Smooth muscle cell (in vitro differentiated cells): ENCODE data around the gene SLC1A6. TPM values are rescaled to one million over a fixed set of nuclear protein-coding genes. Genes with fewer than 3 reads are reported as not detected.

Experiments used
- DNase-seq: peaks from one replicate; lab custom pipeline; 2025; ENCODE audit not compliant: unreplicated experiment; lab: John Stamatoyannopoulos, UW
- H2AFZ ChIP-seq: fragments of 200-600 bp; sonication (generic); 2 replicates; pipeline ENCODE4 v1.6.0; 2016; ENCODE audit warnings: antibody characterized with exemption, low read depth, mild to moderate bottlenecking
- H3F3A ChIP-seq: fragments of 200-600 bp; sonication (generic); 2 replicates; pipeline ENCODE4 v1.6.0; 2017; ENCODE audit warnings: antibody characterized with exemption, low read depth
- H3K27ac ChIP-seq: fragments of 200-600 bp; sonication (generic); 2 replicates; pipeline ENCODE4 v1.5.1; 2016; ENCODE audit warnings: low read depth, mild to moderate bottlenecking
- H3K27me3 ChIP-seq: fragments of 200-600 bp; sonication (generic); 2 replicates; pipeline ENCODE4 v1.6.1; 2016; ENCODE audit warnings: low read depth, mild to moderate bottlenecking
- H3K36me3 ChIP-seq: fragments of 200-600 bp; sonication (generic); 2 replicates; pipeline ENCODE4 v1.5.1; 2016; ENCODE audit warnings: low read depth
- H3K4me1 ChIP-seq: fragments of 200-600 bp; sonication (generic); 2 replicates; pipeline ENCODE4 v1.5.1; 2016; ENCODE audit warnings: low read depth
- H3K4me2 ChIP-seq: fragments of 200-600 bp; sonication (generic); 2 replicates; pipeline ENCODE4 v1.6.0; 2016; ENCODE audit warnings: mild to moderate bottlenecking
- H3K4me3 ChIP-seq: fragments of 200-600 bp; sonication (generic); 2 replicates; pipeline ENCODE4 v1.5.1; 2016; ENCODE audit warnings: mild to moderate bottlenecking
- H3K79me2 ChIP-seq: fragments of 200-600 bp; sonication (generic); 2 replicates; pipeline ENCODE4 v1.6.0; 2016; ENCODE audit warnings: low read depth, mild to moderate bottlenecking
- H3K9ac ChIP-seq: fragments of 200-600 bp; sonication (generic); 2 replicates; pipeline ENCODE4 v1.6.0; 2016; ENCODE audit warnings: low read depth
- H3K9me3 ChIP-seq: fragments of 200-600 bp; sonication (generic); replicated peaks from 2 replicates; pipeline ENCODE4 v1.5.1; 2016; ENCODE audit warnings: low read depth
- H4K20me1 ChIP-seq: fragments of 200-600 bp; sonication (generic); 2 replicates; pipeline ENCODE4 v1.6.0; 2016; ENCODE audit warnings: low read depth
- WGBS: methylation state at CpG from one replicate; pipeline ENCODE4 v1.1.7; 2016; ENCODE audit warnings: low lambda C conversion rate; 5-methylcytosine and 5-hydroxymethylcytosine counted together
- polyA plus RNA-seq: library from polyadenylated mRNA; unstranded; fragments of >200 nt; fragmentation: Nextera tagmentation; extraction: Ambion mirVana; gene quantifications from 2 replicates; pipeline ENCODE4 v1.2.1, GENCODE V29; 2016
- total RNA-seq: library from RNA; depleted of rRNA; stranded (reverse); fragments of >200 nt; gene quantifications from 2 replicates; pipeline ENCODE4 v1.2.3, GENCODE V29; 2014
- TF ChIP-seq, protein P1 (sequence below): fragments of 200-600 bp; sonication (generic); IDR thresholded peaks from 2 replicates; pipeline ENCODE4 v1.5.1; 2017; ENCODE audit warnings: borderline replicate concordance, mild to moderate bottlenecking, antibody characterized with exemption; ENCODE audit not compliant: insufficient read depth, poor library complexity, severe bottlenecking

The SLC1A6 gene
- total and polyA plus RNA-seq, 2 experiments from 2014 or later: 2.4 to 20.9 TPM

- WGBS: 83% methylated on average over 5 of the region's 5 CpGs
- no peaks in the 10 kb centered on the region for H4K20me1 ChIP-seq
- TF ChIP-seq, protein P1, sequence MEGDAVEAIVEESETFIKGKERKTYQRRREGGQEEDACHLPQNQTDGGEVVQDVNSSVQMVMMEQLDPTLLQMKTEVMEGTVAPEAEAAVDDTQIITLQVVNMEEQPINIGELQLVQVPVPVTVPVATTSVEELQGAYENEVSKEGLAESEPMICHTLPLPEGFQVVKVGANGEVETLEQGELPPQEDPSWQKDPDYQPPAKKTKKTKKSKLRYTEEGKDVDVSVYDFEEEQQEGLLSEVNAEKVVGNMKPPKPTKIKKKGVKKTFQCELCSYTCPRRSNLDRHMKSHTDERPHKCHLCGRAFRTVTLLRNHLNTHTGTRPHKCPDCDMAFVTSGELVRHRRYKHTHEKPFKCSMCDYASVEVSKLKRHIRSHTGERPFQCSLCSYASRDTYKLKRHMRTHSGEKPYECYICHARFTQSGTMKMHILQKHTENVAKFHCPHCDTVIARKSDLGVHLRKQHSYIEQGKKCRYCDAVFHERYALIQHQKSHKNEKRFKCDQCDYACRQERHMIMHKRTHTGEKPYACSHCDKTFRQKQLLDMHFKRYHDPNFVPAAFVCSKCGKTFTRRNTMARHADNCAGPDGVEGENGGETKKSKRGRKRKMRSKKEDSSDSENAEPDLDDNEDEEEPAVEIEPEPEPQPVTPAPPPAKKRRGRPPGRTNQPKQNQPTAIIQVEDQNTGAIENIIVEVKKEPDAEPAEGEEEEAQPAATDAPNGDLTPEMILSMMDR: no peak
- no peak overlapping the region for H3K9ac ChIP-seq
- H3K4me3 ChIP-seq: no peak overlapping the region
- no peak overlapping the region for H3K4me2 ChIP-seq
- H3K36me3 ChIP-seq: no peaks in the 10 kb centered on the region
- no peak overlapping the region for H2AFZ ChIP-seq
- no peak for DNase-seq
- H3K79me2 ChIP-seq: no peaks in the 10 kb centered on the region
- no peaks in the 10 kb centered on the region for H3F3A ChIP-seq
- no peak overlapping the region for H3K27ac ChIP-seq
- peaks cover 14% of the 10 kb centered on the region for H3K27me3 ChIP-seq
- H3K9me3 ChIP-seq: no peaks in the 10 kb centered on the region
- H3K4me1 ChIP-seq: no peaks in the 10 kb centered on the region
These were observed 5.5 kb upstream of the SLC1A6 start for GRCh38 chr19:14985133-14985532.

DNA sequence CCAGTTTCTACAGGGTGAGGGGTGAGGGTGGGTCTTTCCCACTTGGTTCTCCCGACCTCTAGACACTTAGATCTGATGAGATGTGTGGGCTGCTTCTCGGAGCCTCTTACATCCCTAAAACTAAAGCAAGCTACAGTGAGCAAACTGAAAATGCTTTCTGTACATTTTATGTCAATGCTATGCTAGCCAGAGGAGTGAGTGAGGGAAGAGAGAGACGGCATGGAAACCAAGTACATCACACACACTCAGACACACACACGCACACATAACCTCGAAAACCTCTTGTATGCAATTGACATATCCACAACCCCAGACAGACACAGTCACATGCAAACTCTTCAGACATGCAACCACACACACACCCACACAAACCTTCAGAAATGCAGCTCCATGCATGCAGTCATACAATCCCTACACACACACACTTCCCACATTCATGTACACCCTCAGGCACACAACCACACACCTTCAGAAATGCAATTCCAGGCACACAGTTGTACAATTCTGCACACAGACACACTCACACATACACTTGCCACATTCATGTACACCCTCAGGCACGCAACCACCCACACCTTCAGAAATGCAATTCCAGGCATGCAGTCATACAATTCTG lies 1.4 kb downstream of the SLC1A6 start:
- Histone ChIP-seq H3K4me3 (no peak overlapping the region), H4K20me1 (no peaks in the 10 kb centered on the region), H3K27ac (no peak overlapping the region), H3F3A (no peaks in the 10 kb centered on the region), H3K4me2 (peak overlapping the region; percentile 78), H3K79me2 (no peaks in the 10 kb centered on the region), H3K36me3 (no peaks in the 10 kb centered on the region), H3K4me1 (no peaks in the 10 kb centered on the region), H3K27me3 (peaks cover 39% of the 10 kb centered on the region), H3K9me3 (no peaks in the 10 kb centered on the region), H2AFZ (no peak overlapping the region), H3K9ac (no peak overlapping the region)
- no peak for DNase-seq
- TF ChIP-seq, protein P1: no peak
- 70% methylated on average over 6 of the region's 6 CpGs for WGBS

- H3F3A ChIP-seq: no peaks in the 10 kb centered on the region
- H3K9ac ChIP-seq: no peak overlapping the region
- H3K4me3 ChIP-seq: no peak overlapping the region
- TF ChIP-seq, protein P1: no peak
- DNase-seq: no peak
- no peaks in the 10 kb centered on the region for H3K4me1 ChIP-seq
- 78% methylated on average over 5 of the region's 5 CpGs for WGBS
- no peaks in the 10 kb centered on the region for H3K36me3 ChIP-seq
- no peak overlapping the region for H3K4me2 ChIP-seq
- H3K27ac ChIP-seq: no peak overlapping the region
- H4K20me1 ChIP-seq: no peaks in the 10 kb centered on the region
- no peaks in the 10 kb centered on the region for H3K9me3 ChIP-seq
- no peaks in the 10 kb centered on the region for H3K79me2 ChIP-seq
- H3K27me3 ChIP-seq: peaks cover 39% of the 10 kb centered on the region
- no peak overlapping the region for H2AFZ ChIP-seq
These were observed 2.5 kb downstream of the SLC1A6 start for GRCh38 chr19:14977128-14977527.

DNA sequence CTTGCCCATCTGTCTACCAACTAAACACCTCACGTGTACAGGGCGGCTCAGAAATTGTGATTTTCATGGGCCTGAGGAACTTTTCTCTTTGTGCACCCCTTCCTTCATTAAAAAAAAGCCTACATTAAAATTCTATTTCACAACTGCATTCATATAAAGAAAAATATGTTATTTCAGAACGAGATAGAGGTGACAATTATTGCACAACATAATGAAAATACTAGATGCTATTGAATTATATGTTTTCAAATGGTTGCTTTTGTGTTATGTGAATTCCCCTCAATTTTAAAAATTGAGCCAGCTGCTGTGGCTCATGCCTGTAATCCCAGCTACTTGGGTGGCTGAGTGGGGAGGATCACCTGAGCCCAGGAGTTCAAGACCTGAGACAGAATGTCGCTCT lies 5.2 kb downstream of the SLC1A6 start:
- TF ChIP-seq, protein P1: no peak
- Histone ChIP-seq H3K9me3 (no peaks in the 10 kb centered on the region), H3K36me3 (no peaks in the 10 kb centered on the region), H3K27ac (no peak overlapping the region), H2AFZ (no peak overlapping the region), H4K20me1 (no peaks in the 10 kb centered on the region), H3F3A (no peaks in the 10 kb centered on the region), H3K9ac (no peak overlapping the region), H3K79me2 (no peaks in the 10 kb centered on the region), H3K27me3 (peaks cover 18% of the 10 kb centered on the region), H3K4me1 (no peaks in the 10 kb centered on the region), H3K4me3 (no peak overlapping the region), H3K4me2 (no peak overlapping the region)
- DNase-seq: no peak
- WGBS: 77% methylated on average over 4 of the region's 4 CpGs
